OCI-LY7 (cell line): Measurements from ENCODE around the gene CAPN13. TPM values are rescaled to one million over a fixed set of nuclear protein-coding genes. Genes with fewer than 3 reads are reported as not detected.

Experiments
- BruUV-seq: library from RNA; stranded (reverse); fragments of 400-500 nt; replicated peaks from 2 replicates; lab custom pipeline; 2021; lab: Mats Ljungman, UMichigan
- CTCF ChIA-PET: fragments of 300-600 bp; sonication (Branson Sonifier 250); formaldehyde crosslinking; loops from one replicate; lab custom pipeline; 2022; ENCODE audit warnings: antibody characterized with exemption; ENCODE audit not compliant: unreplicated experiment; lab: Charles Lee
- POLR2A ChIA-PET: fragments of 300-600 bp; sonication (Branson Sonifier 250); formaldehyde crosslinking; loops from one replicate; lab custom pipeline; 2022; ENCODE audit warnings: antibody characterized with exemption; lab: Charles Lee
- DNase-seq: peaks from one replicate; pipeline ENCODE4 v3.0.0-alpha.2; 2015; ENCODE audit warnings: low spot score
- H2AFZ ChIP-seq: fragments of 200-600 bp; sonication (generic), shearing (Covaris generic); 2 replicates; pipeline ENCODE4 v1.6.1; 2014; ENCODE audit warnings: mild to moderate bottlenecking, antibody characterized with exemption, low read length, moderate library complexity
- H3K27ac ChIP-seq: fragments of 200-600 bp; sonication (generic); 2 replicates; pipeline ENCODE4 v1.5.1; 2014; ENCODE audit warnings: mixed run types, low read depth, mild to moderate bottlenecking, moderate library complexity, low read length, inconsistent platforms; ENCODE audit not compliant: poor library complexity, severe bottlenecking
- H3K36me3 ChIP-seq: fragments of 200-600 bp; sonication (generic); 2 replicates; pipeline ENCODE4 v1.6.1; 2014; ENCODE audit warnings: mild to moderate bottlenecking, antibody characterized with exemption, low read length, moderate library complexity, mixed read lengths; ENCODE audit not compliant: insufficient read depth
- H3K4me1 ChIP-seq: fragments of 200-600 bp; sonication (generic); 2 replicates; pipeline ENCODE4 v1.5.1; 2014; ENCODE audit warnings: mild to moderate bottlenecking, low read length; ENCODE audit not compliant: insufficient read depth, poor library complexity, severe bottlenecking
- H3K4me2 ChIP-seq: fragments of 200-600 bp; sonication (generic); 2 replicates; pipeline ENCODE4 v1.6.1; 2014; ENCODE audit warnings: mild to moderate bottlenecking, low read length
- H3K4me3 ChIP-seq: fragments of 200-600 bp; sonication (generic); 2 replicates; pipeline ENCODE4 v1.5.1; 2014; ENCODE audit warnings: mild to moderate bottlenecking, low read depth, low read length; ENCODE audit not compliant: poor library complexity, severe bottlenecking
- H3K79me2 ChIP-seq: fragments of 200-600 bp; sonication (generic); 2 replicates; pipeline ENCODE4 v1.6.1; 2016; ENCODE audit warnings: low read depth, mild to moderate bottlenecking, low read length, moderate library complexity, mixed read lengths; ENCODE audit not compliant: insufficient read depth
- H3K9me2 ChIP-seq: fragments of 200-600 bp; sonication (generic); 2 replicates; pipeline ENCODE4 v1.6.1; 2016; ENCODE audit warnings: mild to moderate bottlenecking, low read length, mixed read lengths; ENCODE audit not compliant: insufficient read depth
- H3K9me3 ChIP-seq: fragments of 200-600 bp; sonication (generic); 2 replicates; pipeline ENCODE4 v1.6.1; 2014; ENCODE audit warnings: mild to moderate bottlenecking, mixed run types, low read length, mixed read lengths
- H4K20me1 ChIP-seq: fragments of 200-600 bp; sonication (generic); 2 replicates; pipeline ENCODE4 v1.6.1; 2014; ENCODE audit warnings: mild to moderate bottlenecking, antibody characterized with exemption, low read length, moderate library complexity, mixed read lengths; ENCODE audit not compliant: insufficient read depth
- CTCF ChIP-seq: fragments of 200-600 bp; sonication (generic); conservative IDR thresholded peaks from 2 replicates; pipeline ENCODE4 v1.5.1; 2014; ENCODE audit warnings: mild to moderate bottlenecking, antibody characterized with exemption, low read length, moderate library complexity, mixed read lengths
- EZH2phosphoT487 ChIP-seq: fragments of 200-600 bp; sonication (generic); IDR thresholded peaks from 2 replicates; pipeline ENCODE4 v1.6.1; 2018; ENCODE audit warnings: low read depth, borderline replicate concordance, mild to moderate bottlenecking, mixed run types, antibody characterized with exemption, low read length, moderate library complexity, mixed read lengths
- intact Hi-C: fragments of 100-400 bp; cut with micrococcal nuclease; formaldehyde crosslinking; loops from one replicate; pipeline ENCODE4 v1.10.0; 2022; ENCODE audit not compliant: unreplicated experiment
- total RNA-seq, 2 experiments: library from RNA; depleted of rRNA in 1 of 2; stranded (reverse); fragments of >200 nt in 1 of 2; shearing (Covaris generic) in 1 of 2; gene quantifications; 2 replicates each; pipeline ENCODE4 v1.2.3, GENCODE V29; 2014 to 2022

CAPN13 gene
- total RNA-seq, 2 experiments from 2014 or later = 0.13 TPM; not detected in 1

- Histone ChIP-seq H3K9me2 (no peaks in the 10 kb centered on the region), H4K20me1 (no peaks in the 10 kb centered on the region), H3K9me3 (no peaks in the 10 kb centered on the region), H3K36me3 (no peaks in the 10 kb centered on the region), H3K79me2 (no peaks in the 10 kb centered on the region), H3K4me3 (no peak overlapping the region), H2AFZ (no peak overlapping the region), H3K4me2 (no peak overlapping the region), H3K4me1 (no peaks in the 10 kb centered on the region), H3K27ac (no peak overlapping the region)
- TF ChIP-seq CTCF = no peak
- no peak for TF ChIP-seq EZH2phosphoT487
- CTCF ChIA-PET = no interaction called here
- BruUV-seq = no TSS peak
- intact Hi-C loops = no loop called here
- POLR2A ChIA-PET = no interaction called here
- no peak for DNase-seq
Measured at GRCh38 chr2:30737326-30737610, 70.0 kb downstream of the CAPN13 start.

- Histone ChIP-seq H3K27ac (no peak overlapping the region), H4K20me1 (no peaks in the 10 kb centered on the region), H3K9me3 (no peaks in the 10 kb centered on the region), H3K4me3 (no peak overlapping the region), H3K36me3 (no peaks in the 10 kb centered on the region), H3K4me2 (no peak overlapping the region), H2AFZ (no peak overlapping the region), H3K4me1 (no peaks in the 10 kb centered on the region), H3K9me2 (no peaks in the 10 kb centered on the region), H3K79me2 (no peaks in the 10 kb centered on the region)
- POLR2A ChIA-PET = no interaction called here
- TF ChIP-seq EZH2phosphoT487 (no peak), CTCF (no peak)
- intact Hi-C loops = no loop called here
- CTCF ChIA-PET = no interaction called here
- BruUV-seq = no TSS peak
- no peak for DNase-seq
Measured at GRCh38 chr2:30736461-30737325, 70.6 kb downstream of the CAPN13 start.

- Histone ChIP-seq H3K9me3 (no peaks in the 10 kb centered on the region), H3K36me3 (no peaks in the 10 kb centered on the region), H4K20me1 (no peaks in the 10 kb centered on the region), H3K4me2 (no peak overlapping the region), H3K4me1 (no peaks in the 10 kb centered on the region), H3K4me3 (no peak overlapping the region), H3K79me2 (no peaks in the 10 kb centered on the region), H2AFZ (no peak overlapping the region), H3K27ac (no peak overlapping the region), H3K9me2 (no peaks in the 10 kb centered on the region)
- TF ChIP-seq CTCF (no peak), EZH2phosphoT487 (no peak)
- DNase-seq = no peak
- BruUV-seq = no TSS peak
- intact Hi-C loops = no loop called here
- ChIA-PET POLR2A (no interaction called here), CTCF (interaction anchor here (0.6 kb wide), 1 partner anchor 128 kb away, joined by 3 read pairs; no protein-coding TSS in a partner anchor)
Measured at GRCh38 chr2:30733876-30734520, 73.2 kb downstream of the CAPN13 start.
